HepG2 (cell line): ENCODE data around the gene MYOM1. TPM values are rescaled to one million over a fixed set of nuclear protein-coding genes. Genes with fewer than 3 reads are reported as not detected.

Source experiments
- ATAC-seq: fragments of 200-7000 bp; cut with Tn5 transposase; 3 replicates; pipeline ENCODE4 v1.9.1; 2020; ENCODE audit warnings: mild to moderate bottlenecking, moderate library complexity
- BruUV-seq: library from RNA; stranded (reverse); fragments of 400-500 nt; replicated peaks from 2 replicates; lab custom pipeline; 2021; lab: Mats Ljungman, UMichigan
- CTCF ChIA-PET: fragments of 300-600 bp; formaldehyde crosslinking; extraction: SDS; loops from one replicate; lab custom pipeline; 2021; ENCODE audit warnings: low total read pairs, inconsistent platforms, low intra/inter-chr PET ratio; lab: Yijun Ruan, JAX
- POLR2A ChIA-PET: fragments of 350-600 bp; sonication (Branson Sonifier 250); formaldehyde crosslinking; loops from one replicate; lab custom pipeline; 2020; ENCODE audit warnings: antibody characterized with exemption, inconsistent platforms; lab: Yijun Ruan, JAX
- DNase-seq: peaks from one replicate; pipeline ENCODE4 v3.0.0-alpha.2; 2015; ENCODE audit warnings: low spot score
- FAIRE-seq: peaks from 3 replicates; lab custom pipeline; 2011; peaks lifted over from hg19 to GRCh38; lab: Jason Lieb, UNC
- H2AFZ ChIP-seq: one replicate; pipeline ENCODE4 v1.6.1; 2011; ENCODE audit warnings: low read length, inconsistent platforms
- H3K27ac ChIP-seq: fragments of 300-600 bp; 3 replicates; pipeline ENCODE4 v1.8.0; 2011; ENCODE audit warnings: mixed run types, mild to moderate bottlenecking, mixed read lengths, low read length, inconsistent platforms; ENCODE audit not compliant: insufficient read depth; ENCODE audit errors: extremely low read length
- H3K27me3 ChIP-seq, 2 experiments: fragments of 200-600 bp in 1 of 2; 2 replicates in 1 of 2; 3 replicates in 1 of 2; pipeline versions ENCODE4 v1.6.0 to v1.8.0; 2011; ENCODE audit warnings: low read length in 2 of 2, mild to moderate bottlenecking in 2 of 2, moderate library complexity in 2 of 2, inconsistent platforms in 1 of 2; ENCODE audit not compliant: insufficient read depth in 2 of 2, control insufficient read depth in 1 of 2
- H3K36me3 ChIP-seq, 2 experiments: fragments of 200-600 bp in 1 of 2; replicated peaks in 1 of 2; 2 replicates in 1 of 2; 3 replicates in 1 of 2; pipeline versions ENCODE4 v1.5.1 to v1.8.0; 2011; ENCODE audit warnings: low read length in 2 of 2, inconsistent platforms in 1 of 2; ENCODE audit not compliant: insufficient read depth in 2 of 2, control insufficient read depth in 1 of 2
- H3K4me1 ChIP-seq: 2 replicates; pipeline ENCODE4 v1.5.1; 2012; ENCODE audit warnings: low read length, inconsistent platforms; ENCODE audit not compliant: insufficient read depth
- H3K4me2 ChIP-seq: 2 replicates; pipeline ENCODE4 v1.6.0; 2011; ENCODE audit warnings: low read depth, low read length, inconsistent platforms
- H3K4me3 ChIP-seq, 3 experiments: fragments of 200-600 bp in 1 of 3; sonication (generic), shearing (Covaris generic) in 1 of 3; replicated peaks in 1 of 3; 2 replicates each; pipeline ENCODE4 v1.5.1; 2011 to 2016; ENCODE audit warnings: low read length in 3 of 3, inconsistent platforms in 2 of 3, low read depth in 2 of 3, mild to moderate bottlenecking in 2 of 3, control low read depth in 1 of 3, mixed read lengths in 1 of 3; ENCODE audit not compliant: insufficient read depth in 1 of 3
- H3K79me2 ChIP-seq: one replicate; pipeline ENCODE4 v1.6.1; 2011; ENCODE audit warnings: low read length, inconsistent platforms; ENCODE audit not compliant: insufficient read depth
- H3K9ac ChIP-seq: 2 replicates; pipeline ENCODE4 v1.6.0; 2011; ENCODE audit warnings: mild to moderate bottlenecking, low read depth, low read length, inconsistent platforms; ENCODE audit not compliant: insufficient read depth
- H3K9me3 ChIP-seq: 2 replicates; pipeline ENCODE4 v1.5.1; 2012; ENCODE audit warnings: mild to moderate bottlenecking, low read length
- H4K20me1 ChIP-seq: 2 replicates; pipeline ENCODE4 v1.6.0; 2011; ENCODE audit warnings: inconsistent platforms, mild to moderate bottlenecking, low read length, moderate library complexity; ENCODE audit not compliant: insufficient read depth
- BCL3 ChIP-seq: sonication (generic); formaldehyde crosslinking; IDR thresholded peaks from 2 replicates; pipeline ENCODE4 v1.5.1; 2020; ENCODE audit warnings: mild to moderate bottlenecking, missing genetic modification reagents, moderate library complexity
- CEBPB ChIP-seq: IDR thresholded peaks from 2 replicates; pipeline ENCODE4 v1.6.1; 2011; ENCODE audit warnings: low read depth, low read length, improper control_type of control experiment, borderline replicate concordance
- ELF4 ChIP-seq: sonication (generic); formaldehyde crosslinking; IDR thresholded peaks from 2 replicates; pipeline ENCODE4 v1.5.0; 2020; ENCODE audit warnings: missing genetic modification reagents, mild to moderate bottlenecking, moderate library complexity, borderline replicate concordance
- ERF ChIP-seq: IDR thresholded peaks from 2 replicates; pipeline ENCODE4 v1.6.1; 2018; ENCODE audit warnings: missing biosample characterization, missing genetic modification reagents
- JUND ChIP-seq: sonication (generic); formaldehyde crosslinking; IDR thresholded peaks from 2 replicates; pipeline ENCODE4 v1.8.0; 2022; ENCODE audit warnings: mild to moderate bottlenecking, missing genetic modification reagents
- KDM2A ChIP-seq: sonication (generic); formaldehyde crosslinking; IDR thresholded peaks from 2 replicates; pipeline ENCODE4 v1.4.0; 2020; ENCODE audit warnings: low read depth, missing genetic modification reagents, borderline replicate concordance
- MAFF ChIP-seq: IDR thresholded peaks from 2 replicates; pipeline ENCODE4 v1.6.1; 2011; ENCODE audit warnings: low read depth, low read length, improper control_type of control experiment
- PHF21A ChIP-seq: sonication (generic); formaldehyde crosslinking; IDR thresholded peaks from 2 replicates; pipeline ENCODE4 v1.5.0; 2020; ENCODE audit warnings: mild to moderate bottlenecking, missing genetic modification reagents
- RARA ChIP-seq: IDR thresholded peaks from 2 replicates; pipeline ENCODE4 v1.6.1; 2016; ENCODE audit warnings: missing genetic modification reagents, missing compliant biosample characterization
- RBFOX2 ChIP-seq: fragments of 200-400 bp; formaldehyde crosslinking; IDR thresholded peaks from 2 replicates; pipeline ENCODE4 v1.6.1; 2017; ENCODE audit warnings: low read depth, mild to moderate bottlenecking, low read length
- TEAD2 ChIP-seq: sonication (generic); formaldehyde crosslinking; IDR thresholded peaks from 2 replicates; pipeline ENCODE4 v1.9.0; 2021; ENCODE audit warnings: missing genetic modification reagents
- YEATS4 ChIP-seq: sonication (generic); formaldehyde crosslinking; IDR thresholded peaks from 2 replicates; pipeline ENCODE4 v1.4.0; 2020; ENCODE audit warnings: missing genetic modification reagents, borderline replicate concordance
- ZBTB38 ChIP-seq: sonication (generic); formaldehyde crosslinking; IDR thresholded peaks from 2 replicates; pipeline ENCODE4 v1.5.1; 2020; ENCODE audit warnings: mild to moderate bottlenecking, missing genetic modification reagents
- ZMAT5 ChIP-seq: sonication (generic); formaldehyde crosslinking; IDR thresholded peaks from 2 replicates; pipeline ENCODE4 v1.5.0; 2020; ENCODE audit warnings: mild to moderate bottlenecking, low read depth, missing genetic modification reagents, borderline replicate concordance
- ZNF12 ChIP-seq: sonication (generic); formaldehyde crosslinking; IDR thresholded peaks from 2 replicates; pipeline ENCODE4 v1.5.0; 2020; ENCODE audit warnings: missing genetic modification reagents
- ZNF558 ChIP-seq: sonication (generic); formaldehyde crosslinking; IDR thresholded peaks from 2 replicates; pipeline ENCODE4 v1.9.0; 2022; ENCODE audit warnings: mild to moderate bottlenecking, missing genetic modification reagents, borderline replicate concordance
- WGBS: methylation state at CpG from one replicate; pipeline ENCODE4 v1.1.6; 2017; ENCODE audit warnings: low lambda C conversion rate; 5-methylcytosine and 5-hydroxymethylcytosine counted together
- in situ Hi-C: cut with HindIII; loops from 2 replicates; pipeline ENCODE4 v1.10.0; 2017; ENCODE audit warnings: low pct_unique_long_range_greater_than_20kb; ENCODE audit not compliant: extremely low pct_ligation_motif_present
- intact Hi-C: fragments of 100-400 bp; cut with micrococcal nuclease; formaldehyde crosslinking; loops from one replicate; pipeline ENCODE4 v1.10.0; 2022; ENCODE audit not compliant: unreplicated experiment
- polyA plus RNA-seq, 8 experiments: library from polyadenylated mRNA; depleted of rRNA in 3 of 8; stranded (reverse) in 7 of 8; unstranded in 1 of 8; fragments of >200 nt; fragmentation: Illumina TruSeq in 4 of 8; extraction: Trizol in 4 of 8; gene quantifications; 2 replicates each; pipeline versions ENCODE4 v1.2.1 to v1.2.3, GENCODE V29; 2011 to 2016; ENCODE audit warnings: low read depth in 4 of 8, missing spikeins in 1 of 8, mixed read lengths in 1 of 8; ENCODE audit not compliant: insufficient read depth in 1 of 8
- total RNA-seq, 5 experiments: library from RNA; depleted of rRNA; stranded (reverse); fragments of >200 nt; fragmentation: Illumina TruSeq; extraction: Trizol; gene quantifications; 2 replicates each; pipeline ENCODE4 v1.2.3, GENCODE V29; 2016; ENCODE audit warnings: low read depth in 1 of 5
- TF ChIP-seq, protein P1 (sequence below): sonication (generic); formaldehyde crosslinking; IDR thresholded peaks from 2 replicates; pipeline ENCODE4 v1.9.0; 2021; ENCODE audit warnings: missing genetic modification reagents, borderline replicate concordance

Gene MYOM1
- total and polyA plus RNA-seq, 2 of the 13 experiments (the other 11 are each of a cell fraction or from before 2014, with no cell fraction given): 0.46 to 0.98 TPM

- Histone ChIP-seq H3K27ac (peak within 1 kb of the TSS; percentile 96), H3K36me3 (no peaks in the 10 kb centered on the region), H3K27me3 (no peaks in the 10 kb centered on the region; a peak in 2 of 5 replicates), H3K4me2 (peak within 1 kb of the TSS; percentile 91), H3K9ac (peak within 1 kb of the TSS; percentile 99), H3K79me2 (peaks cover 51% of the 10 kb centered on the region), H3K4me1 (peaks cover 64% of the 10 kb centered on the region), H2AFZ (no peak within 1 kb of the TSS), H3K9me3 (no peaks in the 10 kb centered on the region), H3K4me3 (peak within 1 kb of the TSS; percentile 90 to 96 (median 94)), H4K20me1 (peaks cover 38% of the 10 kb centered on the region)
- DNase-seq (peak; percentile 72), FAIRE-seq (no peak), ATAC-seq (peak; percentile 92)
- intact Hi-C loops: loop anchor here (2.0 to 5.0 kb wide), 2 partner anchors 15 to 196 kb away; partner anchors contain the start of gene MYL12A
- ChIA-PET CTCF (no interaction called here), POLR2A (interaction anchor here (0.6 to 1.7 kb wide), 6 partner anchors 10 to 403 kb away, joined by 3 to 18 read pairs (median 4); partner anchors contain the start of gene MYL12A)
- WGBS: under 1% methylated on average over 14 of the region's 84 CpGs
- in situ Hi-C loops: no loop called here
- TSS peak; percentile 91 for BruUV-seq
- TF ChIP-seq ZMAT5 (no peak), RBFOX2 (peak; percentile 97), KDM2A (CRISPR knock-in tag) (peak; percentile 90; the same call in 1 of the 2 replicates), YEATS4 (CRISPR knock-in tag) (peak; percentile 96), PHF21A (CRISPR knock-in tag) (peak; percentile 84), JUND (CRISPR knock-in tag) (no peak), TEAD2 (CRISPR knock-in tag) (peak; percentile 76), ZNF12 (CRISPR knock-in tag) (0 out of 2 replicates have a peak, but pooled peaks have one; percentile 13), RARA (CRISPR knock-in tag) (peak; percentile 26; the same call in 1 of the 2 replicates), ZBTB38 (CRISPR knock-in tag) (0 out of 2 replicates have a peak, but pooled peaks have one; percentile 55), ZNF558 (CRISPR knock-in tag) (peak; percentile 75; the same call in 1 of the 2 replicates), CEBPB (no peak), ERF (CRISPR knock-in tag) (0 out of 2 replicates have a peak, but pooled peaks have one; percentile 40), ELF4 (CRISPR knock-in tag) (peak; percentile 100), BCL3 (CRISPR knock-in tag) (peak; percentile 60), MAFF (no peak)
- TF ChIP-seq, protein P1, sequence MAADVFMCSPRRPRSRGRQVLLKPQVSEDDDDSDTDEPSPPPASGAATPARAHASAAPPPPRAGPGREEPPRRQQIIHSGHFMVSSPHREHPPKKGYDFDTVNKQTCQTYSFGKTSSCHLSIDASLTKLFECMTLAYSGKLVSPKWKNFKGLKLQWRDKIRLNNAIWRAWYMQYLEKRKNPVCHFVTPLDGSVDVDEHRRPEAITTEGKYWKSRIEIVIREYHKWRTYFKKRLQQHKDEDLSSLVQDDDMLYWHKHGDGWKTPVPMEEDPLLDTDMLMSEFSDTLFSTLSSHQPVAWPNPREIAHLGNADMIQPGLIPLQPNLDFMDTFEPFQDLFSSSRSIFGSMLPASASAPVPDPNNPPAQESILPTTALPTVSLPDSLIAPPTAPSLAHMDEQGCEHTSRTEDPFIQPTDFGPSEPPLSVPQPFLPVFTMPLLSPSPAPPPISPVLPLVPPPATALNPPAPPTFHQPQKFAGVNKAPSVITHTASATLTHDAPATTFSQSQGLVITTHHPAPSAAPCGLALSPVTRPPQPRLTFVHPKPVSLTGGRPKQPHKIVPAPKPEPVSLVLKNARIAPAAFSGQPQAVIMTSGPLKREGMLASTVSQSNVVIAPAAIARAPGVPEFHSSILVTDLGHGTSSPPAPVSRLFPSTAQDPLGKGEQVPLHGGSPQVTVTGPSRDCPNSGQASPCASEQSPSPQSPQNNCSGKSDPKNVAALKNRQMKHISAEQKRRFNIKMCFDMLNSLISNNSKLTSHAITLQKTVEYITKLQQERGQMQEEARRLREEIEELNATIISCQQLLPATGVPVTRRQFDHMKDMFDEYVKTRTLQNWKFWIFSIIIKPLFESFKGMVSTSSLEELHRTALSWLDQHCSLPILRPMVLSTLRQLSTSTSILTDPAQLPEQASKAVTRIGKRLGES: 0 out of 2 replicates have a peak, but pooled peaks have one; percentile 57
These were observed 41.8 kb upstream of the MYOM1 start, which contains the start of gene MYL12B for GRCh38 chr18:3261373-3262233. Gene MYL12B, plus strand, starts transcription at chr18:3262133. Its CDS starts 10,766 bp downstream, at chr18:3272899.
